SIG-M5 treated with dmso at 0.1 percent for 504 hours (cell line): ENCODE data around the gene B3GNT3.
"Not testable (repeated sequence)": the region's sequence is repeated elsewhere in the genome, so short reads cannot be mapped to it uniquely, and the experiment has no call there.

Source experiments
- DNase-seq: peaks from one replicate; lab custom pipeline; 2025; ENCODE audit not compliant: unreplicated experiment; lab: John Stamatoyannopoulos, UW

Gene B3GNT3

GRCh38 chr19:17796013-17796837, 1.3 kb downstream of the B3GNT3 start:
- DNase-seq, result no peak

- no peak for DNase-seq
Observed at GRCh38 chr19:17796838-17797423, 2.0 kb downstream of the B3GNT3 start.

GRCh38 chr19:17797424-17798201, 2.7 kb downstream of the B3GNT3 start:
- DNase-seq, result peak; percentile 26

- DNase-seq, result not testable (repeated sequence)
Observed at GRCh38 chr19:17798599-17798998, 3.7 kb downstream of the B3GNT3 start.

GRCh38 chr19:17802137-17802858, 7.4 kb downstream of the B3GNT3 start:
- no peak for DNase-seq

GRCh38 chr19:17803264-17803896, 8.4 kb downstream of the B3GNT3 start:
- peak; percentile 58 for DNase-seq

GRCh38 chr19:17805427-17805826, 10.5 kb downstream of the B3GNT3 start:
- no peak for DNase-seq

- peak; percentile 29 for DNase-seq
Observed at GRCh38 chr19:17806945-17807344, 12.0 kb downstream of the B3GNT3 start.

GRCh38 chr19:17807731-17808316, 12.9 kb downstream of the B3GNT3 start:
- DNase-seq, result no peak

GRCh38 chr19:17811103-17811502, 16.2 kb downstream of the B3GNT3 start:
- DNase-seq, result no peak

- no peak for DNase-seq
Observed at GRCh38 chr19:17811681-17812080, 16.7 kb downstream of the B3GNT3 start.

GRCh38 chr19:17812099-17812498, 17.2 kb downstream of the B3GNT3 start:
- no peak for DNase-seq

- DNase-seq, result no peak
Observed at GRCh38 chr19:17817668-17818363, 22.9 kb downstream of the B3GNT3 start.

GRCh38 chr19:17821190-17821589, 26.3 kb downstream of the B3GNT3 start, which contains the start of gene INSL3:
Gene INSL3 (minus strand): TSS chr19:17821519. CDS start chr19:17821506, 13 bp downstream.
- DNase-seq, result no peak

- no peak for DNase-seq
Observed at GRCh38 chr19:17824339-17824738, 29.4 kb downstream of the B3GNT3 start.

GRCh38 chr19:17826508-17827056, 31.6 kb downstream of the B3GNT3 start:
- DNase-seq, result no peak

GRCh38 chr19:17829855-17830566, 35.1 kb downstream of the B3GNT3 start:
- DNase-seq, result no peak

GRCh38 chr19:17830567-17831418, 35.9 kb downstream of the B3GNT3 start:
- peak; percentile 4 for DNase-seq
